NCI-H146 (cell line): ENCODE results near the gene PDPR.
"Not testable (repeated sequence)": the region's sequence is repeated elsewhere in the genome, so short reads cannot be mapped to it uniquely, and the experiment has no call there.

Experiments
- DNase-seq: peaks from one replicate; lab custom pipeline; 2025; lab: John Stamatoyannopoulos, UW

Gene PDPR

GRCh38 chr16:70113982-70114826, at the start of gene PDPR:
PDPR (plus strand) TSS chr16:70114332; CDS start chr16:70120493, 6,161 bp downstream.
- peak; percentile 72 for DNase-seq

GRCh38 chr16:70064841-70065370, 49.2 kb upstream of the PDPR start:
- DNase-seq, result not testable (repeated sequence)

GRCh38 chr16:70065376-70065745, 48.8 kb upstream of the PDPR start:
- not testable (repeated sequence) for DNase-seq

GRCh38 chr16:70065746-70066658, 48.1 kb upstream of the PDPR start:
- DNase-seq, result peak; percentile 91

GRCh38 chr16:70066751-70067150, 47.4 kb upstream of the PDPR start:
- DNase-seq, result not testable (repeated sequence)

GRCh38 chr16:70079081-70079480, 35.1 kb upstream of the PDPR start:
- not testable (repeated sequence) for DNase-seq

GRCh38 chr16:70081219-70081618, 32.9 kb upstream of the PDPR start:
- DNase-seq, result not testable (repeated sequence)

GRCh38 chr16:70083931-70084330, 30.2 kb upstream of the PDPR start:
- not testable (repeated sequence) for DNase-seq

GRCh38 chr16:70088160-70088559, 26.0 kb upstream of the PDPR start:
- DNase-seq, result not testable (repeated sequence)

GRCh38 chr16:70088877-70089276, 25.3 kb upstream of the PDPR start:
- not testable (repeated sequence) for DNase-seq

- DNase-seq, result not testable (repeated sequence)
Measured at GRCh38 chr16:70089289-70089688, 24.8 kb upstream of the PDPR start.

GRCh38 chr16:70091104-70091503, 23.0 kb upstream of the PDPR start:
- not testable (repeated sequence) for DNase-seq

- DNase-seq, result not testable (repeated sequence)
Measured at GRCh38 chr16:70094096-70094495, 20.0 kb upstream of the PDPR start.

- DNase-seq, result not testable (repeated sequence)
Measured at GRCh38 chr16:70109583-70110279, 4.4 kb upstream of the PDPR start.

GRCh38 chr16:70112162-70112561, 2.0 kb upstream of the PDPR start:
- DNase-seq, result not testable (repeated sequence)

- DNase-seq, result not testable (repeated sequence)
Measured at GRCh38 chr16:70113599-70113981, 542 bp upstream of the PDPR start.

GRCh38 chr16:70118354-70118753, 4.2 kb downstream of the PDPR start:
- DNase-seq, result not testable (repeated sequence)

- not testable (repeated sequence) for DNase-seq
Measured at GRCh38 chr16:70118776-70119175, 4.6 kb downstream of the PDPR start.

- not testable (repeated sequence) for DNase-seq
Measured at GRCh38 chr16:70120398-70120797, 6.3 kb downstream of the PDPR start.

GRCh38 chr16:70123822-70124221, 9.7 kb downstream of the PDPR start:
- not testable (repeated sequence) for DNase-seq

GRCh38 chr16:70126226-70126625, 12.1 kb downstream of the PDPR start:
- not testable (repeated sequence) for DNase-seq

GRCh38 chr16:70127706-70128105, 13.6 kb downstream of the PDPR start:
- not testable (repeated sequence) for DNase-seq
